ENCODE measurements around the gene EPS15.

The EPS15 gene

DNA sequence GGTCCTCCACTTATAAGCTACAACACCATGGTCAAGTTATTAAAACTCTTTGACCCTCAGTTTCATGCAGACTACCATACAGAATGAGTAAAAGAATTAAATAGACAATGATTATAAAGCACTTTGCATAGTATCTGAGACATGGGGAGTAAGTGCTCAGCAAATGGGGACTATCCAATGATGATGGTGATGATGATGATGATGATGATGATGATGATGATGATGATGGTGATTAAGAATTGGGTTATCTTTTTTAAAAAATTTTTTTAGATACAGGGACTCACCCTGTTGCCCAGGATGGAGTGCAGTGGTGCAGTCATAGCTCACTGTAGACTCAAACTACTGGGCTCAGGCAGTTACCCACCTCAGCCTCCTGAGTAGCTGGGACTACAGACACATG, 8.1 kb upstream of the EPS15 start:
- no peak for DNase-seq (ENCODE audit: low spot score)
- TF ChIP-seq, protein P1, sequence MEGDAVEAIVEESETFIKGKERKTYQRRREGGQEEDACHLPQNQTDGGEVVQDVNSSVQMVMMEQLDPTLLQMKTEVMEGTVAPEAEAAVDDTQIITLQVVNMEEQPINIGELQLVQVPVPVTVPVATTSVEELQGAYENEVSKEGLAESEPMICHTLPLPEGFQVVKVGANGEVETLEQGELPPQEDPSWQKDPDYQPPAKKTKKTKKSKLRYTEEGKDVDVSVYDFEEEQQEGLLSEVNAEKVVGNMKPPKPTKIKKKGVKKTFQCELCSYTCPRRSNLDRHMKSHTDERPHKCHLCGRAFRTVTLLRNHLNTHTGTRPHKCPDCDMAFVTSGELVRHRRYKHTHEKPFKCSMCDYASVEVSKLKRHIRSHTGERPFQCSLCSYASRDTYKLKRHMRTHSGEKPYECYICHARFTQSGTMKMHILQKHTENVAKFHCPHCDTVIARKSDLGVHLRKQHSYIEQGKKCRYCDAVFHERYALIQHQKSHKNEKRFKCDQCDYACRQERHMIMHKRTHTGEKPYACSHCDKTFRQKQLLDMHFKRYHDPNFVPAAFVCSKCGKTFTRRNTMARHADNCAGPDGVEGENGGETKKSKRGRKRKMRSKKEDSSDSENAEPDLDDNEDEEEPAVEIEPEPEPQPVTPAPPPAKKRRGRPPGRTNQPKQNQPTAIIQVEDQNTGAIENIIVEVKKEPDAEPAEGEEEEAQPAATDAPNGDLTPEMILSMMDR (IDR thresholded peaks at IDR 0.05; ENCODE audit: extremely low read depth, missing control alignments), result no peak

DNA sequence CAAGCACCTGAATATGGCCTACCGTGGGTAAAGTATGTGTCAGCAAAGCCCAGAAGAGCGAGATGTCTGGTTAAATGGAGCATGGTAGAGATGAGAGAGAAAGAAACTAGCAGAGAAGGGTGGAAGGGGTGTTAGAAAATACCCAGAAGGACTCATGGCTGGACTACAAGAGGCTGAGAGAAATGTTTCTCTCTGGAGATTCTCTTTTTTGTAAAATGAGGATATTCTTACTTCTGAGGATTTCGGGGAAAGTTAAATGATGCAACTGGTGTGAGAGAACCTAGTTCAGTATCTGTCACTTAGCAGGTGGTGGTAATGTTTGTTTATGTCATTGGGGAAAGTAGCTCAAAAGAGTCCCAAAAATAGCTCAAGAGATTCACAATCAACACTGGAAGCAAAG, 7.2 kb upstream of the EPS15 start:
- peak; percentile 28 for DNase-seq (ENCODE audit: low spot score)
- TF ChIP-seq, protein P1 (IDR thresholded peaks at IDR 0.05; ENCODE audit: extremely low read depth, missing control alignments), result no peak

DNA sequence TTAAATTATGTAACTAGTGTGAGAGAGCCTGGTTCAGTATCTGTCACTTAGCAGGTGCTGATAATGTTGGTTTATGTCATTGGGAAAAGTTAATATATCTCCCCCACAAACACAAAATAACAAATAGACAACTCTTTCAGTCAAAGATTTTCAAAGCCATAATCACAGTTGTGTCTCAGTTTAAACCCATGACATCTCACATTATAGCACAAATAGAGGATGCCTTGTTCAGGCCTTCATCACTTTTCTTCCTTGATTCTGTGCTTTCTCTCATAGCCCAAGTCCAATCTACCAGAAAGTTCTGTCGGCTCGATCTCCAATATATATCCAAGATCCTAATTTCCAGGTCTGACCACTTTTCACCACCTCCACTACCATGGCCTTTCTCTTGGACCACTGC, 6.2 kb upstream of the EPS15 start:
- no peak for DNase-seq (ENCODE audit: low spot score)
- TF ChIP-seq, protein P1 (IDR thresholded peaks at IDR 0.05; ENCODE audit: extremely low read depth, missing control alignments), result no peak

DNA sequence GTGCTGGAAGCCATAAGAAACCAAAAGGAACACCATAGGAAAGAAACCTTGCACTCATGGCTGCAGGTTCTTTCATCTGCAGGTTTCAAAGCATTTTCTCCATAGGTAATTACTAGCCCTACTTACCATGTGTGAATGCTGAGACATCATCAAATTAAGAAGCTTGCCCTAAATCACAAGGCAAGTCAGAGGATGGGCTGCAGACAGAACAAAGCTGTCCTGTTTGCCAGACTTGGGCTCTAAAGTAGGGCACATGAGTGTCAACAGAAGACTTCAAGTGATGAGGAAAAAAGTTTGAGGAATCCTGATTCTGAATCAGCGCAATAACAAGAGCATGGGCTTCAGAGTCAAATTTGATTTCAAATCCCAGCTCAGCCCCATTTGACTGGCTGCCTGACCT, 5.8 kb upstream of the EPS15 start:
- TF ChIP-seq, protein P1 (IDR thresholded peaks at IDR 0.05; ENCODE audit: extremely low read depth, missing control alignments), result no peak
- DNase-seq (ENCODE audit: low spot score), result no peak

DNA sequence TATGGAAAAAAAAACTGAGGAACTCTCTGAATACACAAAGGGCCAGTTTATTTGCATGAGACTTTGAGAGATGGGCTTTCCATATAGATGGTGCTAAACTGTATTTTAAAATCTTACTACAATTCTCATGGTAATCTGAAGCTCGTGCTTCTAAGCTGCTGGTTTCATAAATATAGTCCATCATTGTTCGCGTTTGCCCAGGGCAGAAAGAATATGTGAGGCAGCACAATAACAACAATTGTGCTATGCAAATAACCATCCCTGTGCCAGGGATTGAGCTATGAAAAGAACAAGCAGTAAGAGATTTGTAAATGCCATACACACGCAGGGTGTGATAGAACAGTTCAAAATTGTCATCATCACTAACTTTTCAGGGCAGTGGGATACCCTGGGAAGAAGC, 4.9 kb upstream of the EPS15 start:
- TF ChIP-seq, protein P1 (IDR thresholded peaks at IDR 0.05; ENCODE audit: extremely low read depth, missing control alignments), result no peak
- DNase-seq (ENCODE audit: low spot score), result no peak

DNA sequence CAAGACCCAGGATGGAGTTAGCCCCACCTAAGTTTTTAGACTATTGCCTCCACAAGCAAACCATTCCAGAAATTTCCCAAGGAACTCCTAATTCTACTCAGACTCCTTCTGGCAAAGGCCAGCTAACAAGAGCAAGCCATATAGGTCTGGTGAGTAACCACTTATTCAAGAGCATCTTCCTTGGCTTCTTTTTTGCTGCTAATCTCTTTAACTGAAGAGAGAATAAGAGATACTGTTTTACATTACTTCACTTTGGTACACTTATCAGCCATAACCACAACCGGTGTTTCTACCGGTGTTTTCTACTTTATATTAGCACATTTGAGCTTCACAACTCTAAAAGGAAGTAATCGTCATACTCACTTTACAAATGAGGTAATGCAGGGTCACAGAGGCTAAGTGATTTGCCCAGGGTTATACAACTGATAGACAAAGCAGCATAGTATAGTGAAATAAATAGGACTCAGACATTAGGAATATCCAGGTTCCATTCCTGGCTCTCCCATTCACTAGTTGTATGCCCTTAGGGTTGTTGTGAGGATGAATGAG, 1.7 kb upstream of the EPS15 start:
- no peak for DNase-seq (ENCODE audit: low spot score)
- TF ChIP-seq, protein P1 (IDR thresholded peaks at IDR 0.05; ENCODE audit: extremely low read depth, missing control alignments), result no peak

DNA sequence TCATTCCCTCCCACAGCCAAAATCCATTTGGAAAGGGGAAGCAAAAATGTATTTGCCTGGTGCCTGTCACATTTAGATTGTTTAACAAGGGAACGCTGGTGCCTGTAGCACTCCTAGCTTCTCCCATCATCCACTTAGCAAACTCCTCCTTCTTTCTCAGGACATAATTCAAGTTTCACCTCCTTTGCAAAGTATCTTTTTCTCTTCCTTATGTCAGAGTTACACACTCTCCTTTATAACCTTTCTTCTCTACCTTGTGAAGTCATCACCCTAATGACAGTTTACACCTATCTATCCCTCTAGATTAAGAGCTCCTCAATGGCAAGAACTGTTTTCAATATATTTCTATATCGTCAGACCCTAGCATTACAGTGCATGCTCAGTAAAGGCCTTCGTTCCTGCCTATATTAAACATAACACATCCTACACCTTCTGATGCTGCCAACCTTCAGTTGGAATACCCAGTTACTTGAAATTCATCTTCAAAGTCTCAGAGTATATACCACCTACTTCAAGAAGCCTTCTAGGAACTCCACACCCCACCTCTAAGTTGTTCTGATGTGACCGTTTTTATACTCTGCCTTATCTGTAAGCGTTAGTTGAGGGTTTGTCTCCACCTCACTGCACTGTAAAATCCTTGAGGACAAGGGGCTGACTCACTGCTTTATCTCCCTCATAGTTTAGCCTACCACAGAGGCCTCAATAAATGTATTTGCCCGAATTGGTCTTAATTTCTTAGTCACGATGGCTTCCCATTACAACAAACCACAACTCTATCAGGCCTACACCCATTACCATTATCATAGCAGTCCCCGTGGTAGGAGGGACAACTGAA, 1.0 kb upstream of the EPS15 start:
- TF ChIP-seq, protein P1 (IDR thresholded peaks at IDR 0.05; ENCODE audit: extremely low read depth, missing control alignments), result no peak
- DNase-seq (ENCODE audit: low spot score), result no peak

Measured in GM20000 (cell line).